ENCODE results near the gene PDCD2L. TPM values are rescaled to one million over a fixed set of nuclear protein-coding genes. Genes with fewer than 3 reads are reported as not detected.

Gene PDCD2L
- total and polyA plus RNA-seq, 9 of the 15 experiments (the other 6 are each of a cell fraction or from before 2014, with no cell fraction given), result 12.1 to 68.5 (median 56.3) TPM

- TF ChIP-seq, protein P1, sequence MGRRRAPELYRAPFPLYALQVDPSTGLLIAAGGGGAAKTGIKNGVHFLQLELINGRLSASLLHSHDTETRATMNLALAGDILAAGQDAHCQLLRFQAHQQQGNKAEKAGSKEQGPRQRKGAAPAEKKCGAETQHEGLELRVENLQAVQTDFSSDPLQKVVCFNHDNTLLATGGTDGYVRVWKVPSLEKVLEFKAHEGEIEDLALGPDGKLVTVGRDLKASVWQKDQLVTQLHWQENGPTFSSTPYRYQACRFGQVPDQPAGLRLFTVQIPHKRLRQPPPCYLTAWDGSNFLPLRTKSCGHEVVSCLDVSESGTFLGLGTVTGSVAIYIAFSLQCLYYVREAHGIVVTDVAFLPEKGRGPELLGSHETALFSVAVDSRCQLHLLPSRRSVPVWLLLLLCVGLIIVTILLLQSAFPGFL (CRISPR knock-in tag; IDR thresholded peaks at IDR 0.05), result peak; percentile 76; the same call in 1 of the 2 replicates
- no peak for TF ChIP-seq ZBTB26 (CRISPR knock-in tag; IDR thresholded peaks at IDR 0.05)
- peak; percentile 81 for TF ChIP-seq ZFX (CRISPR knock-in tag; IDR thresholded peaks at IDR 0.05)
- TF ChIP-seq FOS (IDR thresholded peaks at IDR 0.05; ENCODE audit: extremely low read depth, insufficient read length), result no peak
- TF ChIP-seq TOE1 (IDR thresholded peaks at IDR 0.05; ENCODE audit: borderline replicate concordance), result no peak
- 0 out of 2 replicates have a peak, but pooled peaks have one; percentile 75 for TF ChIP-seq TOE1 (CRISPR knock-in tag; IDR thresholded peaks at IDR 0.05; ENCODE audit: borderline replicate concordance, low read depth)
- TF ChIP-seq NCOR1 (IDR thresholded peaks at IDR 0.05), result no peak
- no peak for TF ChIP-seq RBM14 (IDR thresholded peaks at IDR 0.05; ENCODE audit: borderline replicate concordance, insufficient read depth, low read depth, low read length)
- TF ChIP-seq, protein P2, sequence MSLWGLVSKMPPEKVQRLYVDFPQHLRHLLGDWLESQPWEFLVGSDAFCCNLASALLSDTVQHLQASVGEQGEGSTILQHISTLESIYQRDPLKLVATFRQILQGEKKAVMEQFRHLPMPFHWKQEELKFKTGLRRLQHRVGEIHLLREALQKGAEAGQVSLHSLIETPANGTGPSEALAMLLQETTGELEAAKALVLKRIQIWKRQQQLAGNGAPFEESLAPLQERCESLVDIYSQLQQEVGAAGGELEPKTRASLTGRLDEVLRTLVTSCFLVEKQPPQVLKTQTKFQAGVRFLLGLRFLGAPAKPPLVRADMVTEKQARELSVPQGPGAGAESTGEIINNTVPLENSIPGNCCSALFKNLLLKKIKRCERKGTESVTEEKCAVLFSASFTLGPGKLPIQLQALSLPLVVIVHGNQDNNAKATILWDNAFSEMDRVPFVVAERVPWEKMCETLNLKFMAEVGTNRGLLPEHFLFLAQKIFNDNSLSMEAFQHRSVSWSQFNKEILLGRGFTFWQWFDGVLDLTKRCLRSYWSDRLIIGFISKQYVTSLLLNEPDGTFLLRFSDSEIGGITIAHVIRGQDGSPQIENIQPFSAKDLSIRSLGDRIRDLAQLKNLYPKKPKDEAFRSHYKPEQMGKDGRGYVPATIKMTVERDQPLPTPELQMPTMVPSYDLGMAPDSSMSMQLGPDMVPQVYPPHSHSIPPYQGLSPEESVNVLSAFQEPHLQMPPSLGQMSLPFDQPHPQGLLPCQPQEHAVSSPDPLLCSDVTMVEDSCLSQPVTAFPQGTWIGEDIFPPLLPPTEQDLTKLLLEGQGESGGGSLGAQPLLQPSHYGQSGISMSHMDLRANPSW (CRISPR knock-in tag; IDR thresholded peaks at IDR 0.05), result no peak
- TF ChIP-seq NFIC (IDR thresholded peaks at IDR 0.05), result 0 out of 2 replicates have a peak, but pooled peaks have one; percentile 18
- TF ChIP-seq PBX2 (CRISPR knock-in tag; IDR thresholded peaks at IDR 0.05; ENCODE audit: low read depth), result no peak
- no peak for TF ChIP-seq PBX2 (tag; conservative IDR thresholded peaks at IDR 0.05; ENCODE audit: low read depth)
- TF ChIP-seq ZNF655 (CRISPR knock-in tag; IDR thresholded peaks at IDR 0.05), result no peak
- no peak for TF ChIP-seq ZNF77 (CRISPR knock-in tag; IDR thresholded peaks at IDR 0.05)
- TF ChIP-seq BDP1 (IDR thresholded peaks at IDR 0.05; ENCODE audit: insufficient read depth, insufficient read length), result no peak
- no peak for TF ChIP-seq ESRRB (CRISPR knock-in tag; IDR thresholded peaks at IDR 0.05; ENCODE audit: borderline replicate concordance)
- TF ChIP-seq ZNF75A (CRISPR knock-in tag; IDR thresholded peaks at IDR 0.05), result no peak
- TF ChIP-seq GABPB2 (CRISPR knock-in tag; conservative IDR thresholded peaks at IDR 0.05), result no peak
- no peak for TF ChIP-seq ZNF584 (CRISPR knock-in tag; IDR thresholded peaks at IDR 0.05; ENCODE audit: low read depth)
Measured at GRCh38 chr19:34404109-34404909, at the start of gene PDCD2L (continued).

Data from K562 (cell line).